OCI-LY1 (cell line): ENCODE data around the gene TBRG4.

Experiments used
- H2AFZ ChIP-seq: fragments of 200-600 bp; sonication (generic), shearing (Covaris generic); 2 replicates; pipeline ENCODE4 v1.6.0; 2014; ENCODE audit warnings: antibody characterized with exemption, mild to moderate bottlenecking, low read length
- H3F3A ChIP-seq: fragments of 200-600 bp; sonication (generic), shearing (Covaris generic); 2 replicates; pipeline ENCODE4 v1.6.0; 2014; ENCODE audit warnings: mild to moderate bottlenecking, antibody characterized with exemption, low read length, moderate library complexity; ENCODE audit not compliant: insufficient read depth
- H3K27ac ChIP-seq: fragments of 200-600 bp; sonication (generic); 2 replicates; pipeline ENCODE4 v1.5.1; 2014; ENCODE audit warnings: low read length, mixed run types, mild to moderate bottlenecking, low read depth; ENCODE audit not compliant: poor library complexity, severe bottlenecking
- H3K27me3 ChIP-seq: fragments of 200-600 bp; sonication (generic); 2 replicates; pipeline ENCODE4 v1.6.0; 2014; ENCODE audit warnings: antibody characterized with exemption, mild to moderate bottlenecking, low read length, moderate library complexity; ENCODE audit not compliant: insufficient read depth
- H3K36me3 ChIP-seq: fragments of 200-600 bp; sonication (generic); 2 replicates; pipeline ENCODE4 v1.6.1; 2014; ENCODE audit warnings: mild to moderate bottlenecking, antibody characterized with exemption, low read length, moderate library complexity, mixed read lengths; ENCODE audit not compliant: insufficient read depth
- H3K4me1 ChIP-seq: fragments of 200-600 bp; sonication (generic); 2 replicates; pipeline ENCODE4 v1.5.1; 2014; ENCODE audit warnings: mild to moderate bottlenecking, low read length, moderate library complexity; ENCODE audit not compliant: insufficient read depth, severe bottlenecking
- H3K4me2 ChIP-seq: fragments of 200-600 bp; sonication (generic), shearing (Covaris generic); 2 replicates; pipeline ENCODE4 v1.6.1; 2014; ENCODE audit warnings: low read length
- H3K4me3 ChIP-seq: fragments of 200-600 bp; sonication (generic); 2 replicates; pipeline ENCODE4 v1.5.1; 2014; ENCODE audit warnings: low read length, low read depth, mild to moderate bottlenecking, mixed read lengths; ENCODE audit not compliant: poor library complexity, severe bottlenecking
- H3K79me2 ChIP-seq: fragments of 200-600 bp; shearing (Covaris generic); 2 replicates; pipeline ENCODE4 v1.6.1; 2016; ENCODE audit warnings: mixed run types, low read length, mixed read lengths; ENCODE audit not compliant: insufficient read depth
- H3K9ac ChIP-seq: fragments of 200-600 bp; sonication (generic), shearing (Covaris generic); 2 replicates; pipeline ENCODE4 v1.6.1; 2014; ENCODE audit warnings: mild to moderate bottlenecking, low read length, mixed read lengths
- H3K9me2 ChIP-seq: fragments of 200-600 bp; sonication (generic), shearing (Covaris generic); 2 replicates; pipeline ENCODE4 v1.6.1; 2014; ENCODE audit warnings: low read depth, mild to moderate bottlenecking, low read length, mixed read lengths
- H3K9me3 ChIP-seq: fragments of 200-600 bp; shearing (Covaris generic); 2 replicates; pipeline ENCODE4 v1.6.1; 2014; ENCODE audit warnings: low read length, mixed read lengths
- H4K20me1 ChIP-seq: fragments of 200-600 bp; sonication (generic), shearing (Covaris generic); 2 replicates; pipeline ENCODE4 v1.6.0; 2016; ENCODE audit warnings: mild to moderate bottlenecking, low read length; ENCODE audit not compliant: insufficient read depth
- EZH2 ChIP-seq: fragments of 200-600 bp; sonication (generic), shearing (Covaris generic); IDR thresholded peaks from 2 replicates; pipeline ENCODE4 v1.8.0; 2017; ENCODE audit warnings: borderline replicate concordance, mixed run types, mild to moderate bottlenecking, antibody characterized with exemption, low read length, moderate library complexity, mixed read lengths
- TF ChIP-seq, protein P1 (sequence below): fragments of 200-600 bp; sonication (generic), shearing (Covaris generic); IDR thresholded peaks from 2 replicates; pipeline ENCODE4 v1.5.1; 2017; ENCODE audit warnings: mild to moderate bottlenecking, antibody characterized with exemption, low read length, moderate library complexity, mixed read lengths

TBRG4 gene

DNA sequence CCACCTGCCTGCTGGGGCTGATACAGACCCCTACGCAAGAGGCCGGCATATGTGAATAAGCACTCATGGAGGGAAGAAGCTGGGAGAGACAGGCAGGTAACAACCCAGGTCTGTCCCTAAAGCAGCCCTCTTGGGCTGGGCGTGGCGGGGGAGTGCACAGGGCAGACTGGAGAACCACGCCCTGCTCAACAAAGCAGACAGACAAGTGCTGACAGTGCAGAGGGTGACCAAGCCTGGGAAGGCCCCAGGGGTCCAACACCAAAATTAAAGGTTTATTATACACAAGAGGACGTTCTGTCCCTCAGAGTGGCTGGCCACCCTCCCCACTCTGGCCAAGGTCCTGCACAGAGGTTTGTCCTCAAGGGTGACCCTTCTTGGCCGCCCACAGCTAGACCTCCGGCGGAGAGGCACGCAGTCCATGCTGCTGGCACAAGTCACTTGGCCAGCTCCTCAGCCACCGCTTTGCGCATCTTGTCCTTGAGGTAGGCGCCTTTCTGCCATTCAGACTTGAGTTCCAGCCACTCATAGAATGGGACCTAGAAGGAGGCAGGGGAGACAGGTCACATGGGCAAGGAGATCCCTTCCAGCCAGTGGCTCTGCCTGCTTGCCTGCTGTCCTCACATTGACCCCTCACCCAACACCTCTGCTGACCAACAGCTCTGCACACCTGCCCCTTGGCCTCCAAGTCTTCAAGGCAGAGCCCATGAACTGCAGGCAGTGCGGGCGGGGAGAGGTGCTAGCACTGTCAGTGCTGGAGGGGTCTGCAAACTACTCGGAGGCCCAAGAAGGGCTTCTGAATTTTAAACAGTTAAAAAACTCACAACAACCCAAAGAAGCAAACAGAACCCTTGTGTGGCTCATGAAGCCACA is 11.4 kb downstream of the TBRG4 start:
- Histone ChIP-seq H3K4me2 (no peak overlapping the region), H3K9ac (no peak overlapping the region), H2AFZ (no peak overlapping the region), H3K27me3 (no peaks in the 10 kb centered on the region), H3K4me3 (no peak overlapping the region), H3K9me2 (no peaks in the 10 kb centered on the region), H3K36me3 (peaks cover 79% of the 10 kb centered on the region), H3K9me3 (no peaks in the 10 kb centered on the region), H3F3A (0 out of 2 replicates have a peak, but pooled peaks cover 4% of the 10 kb centered on the region), H3K79me2 (no peaks in the 10 kb centered on the region), H3K27ac (no peak overlapping the region), H4K20me1 (0 out of 2 replicates have a peak, but pooled peaks cover 2% of the 10 kb centered on the region), H3K4me1 (no peaks in the 10 kb centered on the region)
- TF ChIP-seq, protein P1, sequence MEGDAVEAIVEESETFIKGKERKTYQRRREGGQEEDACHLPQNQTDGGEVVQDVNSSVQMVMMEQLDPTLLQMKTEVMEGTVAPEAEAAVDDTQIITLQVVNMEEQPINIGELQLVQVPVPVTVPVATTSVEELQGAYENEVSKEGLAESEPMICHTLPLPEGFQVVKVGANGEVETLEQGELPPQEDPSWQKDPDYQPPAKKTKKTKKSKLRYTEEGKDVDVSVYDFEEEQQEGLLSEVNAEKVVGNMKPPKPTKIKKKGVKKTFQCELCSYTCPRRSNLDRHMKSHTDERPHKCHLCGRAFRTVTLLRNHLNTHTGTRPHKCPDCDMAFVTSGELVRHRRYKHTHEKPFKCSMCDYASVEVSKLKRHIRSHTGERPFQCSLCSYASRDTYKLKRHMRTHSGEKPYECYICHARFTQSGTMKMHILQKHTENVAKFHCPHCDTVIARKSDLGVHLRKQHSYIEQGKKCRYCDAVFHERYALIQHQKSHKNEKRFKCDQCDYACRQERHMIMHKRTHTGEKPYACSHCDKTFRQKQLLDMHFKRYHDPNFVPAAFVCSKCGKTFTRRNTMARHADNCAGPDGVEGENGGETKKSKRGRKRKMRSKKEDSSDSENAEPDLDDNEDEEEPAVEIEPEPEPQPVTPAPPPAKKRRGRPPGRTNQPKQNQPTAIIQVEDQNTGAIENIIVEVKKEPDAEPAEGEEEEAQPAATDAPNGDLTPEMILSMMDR = no peak

DNA sequence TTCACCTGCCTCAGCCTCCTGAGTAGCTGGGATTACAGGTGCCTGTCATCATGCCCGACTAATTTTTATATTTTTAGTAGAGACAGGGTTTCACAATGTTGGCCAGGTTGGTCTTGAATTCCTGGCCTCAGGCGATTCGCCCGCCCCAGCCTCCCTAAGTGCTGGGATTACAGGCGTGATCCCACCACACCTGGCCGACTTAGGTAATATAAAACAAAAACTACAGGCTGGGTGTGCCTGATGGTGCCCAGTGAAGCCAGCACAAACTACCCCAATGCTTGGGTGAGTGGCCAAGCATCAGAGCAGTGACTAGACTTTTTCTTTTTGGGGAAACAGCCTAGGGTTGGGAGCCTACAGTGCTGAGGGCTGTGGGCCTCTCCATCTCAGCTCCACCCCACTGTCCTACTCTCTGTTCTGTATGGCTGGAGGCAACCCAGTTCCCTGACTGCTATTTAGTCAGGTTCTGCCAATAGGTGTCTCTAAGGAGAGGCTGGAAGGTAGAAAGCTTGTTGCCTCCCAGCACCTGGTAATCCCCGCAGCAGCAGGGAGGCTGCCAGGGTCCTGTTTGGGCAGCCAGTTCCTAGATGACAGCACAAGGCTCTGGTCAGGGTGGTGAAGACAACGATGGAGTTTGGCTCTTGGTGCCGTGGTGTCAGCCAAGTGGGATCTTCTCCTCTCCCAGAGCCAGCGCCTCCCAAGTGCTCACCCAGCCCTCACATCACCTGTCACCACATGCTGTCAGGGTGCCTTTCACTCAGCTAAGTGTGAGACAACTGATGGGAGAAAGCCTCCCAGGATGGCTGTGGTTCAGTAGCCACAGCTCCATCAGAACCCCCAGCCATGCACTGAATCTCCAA is 12.3 kb downstream of the TBRG4 start:
- Histone ChIP-seq H2AFZ (no peak overlapping the region), H3K36me3 (peaks cover 70% of the 10 kb centered on the region), H3K9me2 (no peaks in the 10 kb centered on the region), H3F3A (0 out of 2 replicates have a peak, but pooled peaks cover 4% of the 10 kb centered on the region), H3K4me3 (no peak overlapping the region), H3K4me1 (no peaks in the 10 kb centered on the region), H3K9me3 (no peaks in the 10 kb centered on the region), H3K9ac (no peak overlapping the region), H3K4me2 (no peak overlapping the region), H4K20me1 (0 out of 2 replicates have a peak, but pooled peaks cover 2% of the 10 kb centered on the region), H3K27me3 (no peaks in the 10 kb centered on the region), H3K27ac (no peak overlapping the region), H3K79me2 (no peaks in the 10 kb centered on the region)
- TF ChIP-seq, protein P1 = no peak
- TF ChIP-seq EZH2 = no peak

DNA sequence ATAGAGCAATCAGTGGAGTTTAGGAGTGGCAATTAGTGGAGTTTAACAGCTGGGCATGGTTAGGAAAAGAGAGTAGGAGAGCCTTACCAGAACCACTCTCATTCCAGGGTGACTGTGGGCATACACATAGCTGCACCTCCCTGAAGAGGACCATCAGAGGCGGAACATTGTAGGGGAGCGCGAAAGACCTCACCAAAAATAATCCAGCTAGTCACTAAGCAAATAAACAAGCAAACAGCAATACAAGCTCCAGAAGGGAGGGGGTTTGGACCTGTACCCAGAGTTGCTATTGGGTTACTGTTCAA is 18.6 kb downstream of the TBRG4 start:
- H3K4me2 ChIP-seq = no peak overlapping the region
- H3K27ac ChIP-seq = no peak overlapping the region
- H3K27me3 ChIP-seq = no peaks in the 10 kb centered on the region
- peaks cover 5% of the 10 kb centered on the region; the same call in 1 of the 2 replicates for H3K9me3 ChIP-seq
- H2AFZ ChIP-seq = no peak overlapping the region
- H3K4me1 ChIP-seq = peaks cover 5% of the 10 kb centered on the region
- H3K9me2 ChIP-seq = no peaks in the 10 kb centered on the region
- H3K4me3 ChIP-seq = no peak overlapping the region
- no peaks in the 10 kb centered on the region for H3F3A ChIP-seq
- 0 out of 2 replicates have a peak, but pooled peaks cover 2% of the 10 kb centered on the region for H4K20me1 ChIP-seq
- no peak overlapping the region for H3K9ac ChIP-seq
- no peak for TF ChIP-seq EZH2
- TF ChIP-seq, protein P1 = no peak
- H3K79me2 ChIP-seq = no peaks in the 10 kb centered on the region
- peaks cover 7% of the 10 kb centered on the region for H3K36me3 ChIP-seq
